Sigmoid colon (tissue), 3 donors: ENCODE data around the gene CLEC9A.

Source experiments
- CTCF ChIP-seq, 4 experiments: fragments of 450-650 bp in 3 of 4; fragments of 200-600 bp in 1 of 4; IDR thresholded peaks; one replicate each; pipeline ENCODE4 v1.5.1; 2016 to 2019; ENCODE audit warnings: antibody characterized with exemption in 4 of 4, mild to moderate bottlenecking in 3 of 4, moderate library complexity in 2 of 4
- POLR2A ChIP-seq, 2 donors: fragments of 450-650 bp; IDR thresholded peaks; one replicate each; pipeline ENCODE4 v1.6.1; 2016; ENCODE audit warnings: antibody characterized with exemption in 2 of 2, mild to moderate bottlenecking in 2 of 2, moderate library complexity in 2 of 2

DNA sequence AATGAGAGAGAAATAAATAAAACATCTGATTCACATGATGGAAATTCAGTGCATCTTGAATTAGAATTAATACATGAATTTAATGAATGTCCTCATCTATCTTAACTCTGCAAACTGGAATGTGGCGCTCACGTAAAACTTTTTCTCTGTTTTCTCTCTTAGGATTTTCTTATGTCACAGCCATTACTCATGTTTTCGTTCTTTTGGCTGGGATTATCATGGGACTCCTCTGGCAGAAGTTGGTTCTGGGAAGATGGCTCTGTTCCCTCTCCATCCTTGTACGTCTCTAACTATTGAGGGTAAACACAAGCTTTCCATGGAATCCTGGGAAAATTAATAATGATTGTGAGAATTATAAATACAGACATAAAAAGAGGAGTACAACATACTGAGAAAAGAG is 15.0 kb upstream of the CLEC9A start:
- TF ChIP-seq CTCF (IDR thresholded peaks at IDR 0.05) (no peak), POLR2A (IDR thresholded peaks at IDR 0.05) (no peak)
